Measurements from ENCODE around the gene FKBP6.
"Not testable (repeated sequence)": the region's sequence is repeated elsewhere in the genome, so short reads cannot be mapped to it uniquely, and the experiment has no call there.

The FKBP6 gene

GRCh38 chr7:73327922-73328321 lies at the start of gene FKBP6, which contains the start of gene TRIM50:
TSS of gene FKBP6 (plus strand) at chr7:73328161. CDS start at chr7:73328429, 268 bp downstream.
TSS of gene TRIM50 (minus strand) at chr7:73328082. CDS start at chr7:73324787, 3,295 bp downstream.
- DNase-seq (ENCODE audit: low read depth in 2 of 2), result not testable (repeated sequence)

- not testable (repeated sequence) for DNase-seq (ENCODE audit: low read depth in 2 of 2)
These were observed 30.7 kb upstream of the FKBP6 start for GRCh38 chr7:73297235-73297634.

- not testable (repeated sequence) for DNase-seq (ENCODE audit: low read depth in 2 of 2)
These were observed 30.3 kb upstream of the FKBP6 start for GRCh38 chr7:73297706-73298105.

GRCh38 chr7:73299812-73300211 lies 28.1 kb upstream of the FKBP6 start:
- not testable (repeated sequence) for DNase-seq (ENCODE audit: low read depth in 2 of 2)

- DNase-seq (ENCODE audit: low read depth in 2 of 2), result not testable (repeated sequence)
These were observed 26.9 kb upstream of the FKBP6 start for GRCh38 chr7:73301108-73301507.

- DNase-seq (ENCODE audit: low read depth in 2 of 2), result not testable (repeated sequence)
These were observed 25.1 kb upstream of the FKBP6 start for GRCh38 chr7:73302846-73303245.

- DNase-seq (ENCODE audit: low read depth in 2 of 2), result no peak
These were observed 24.4 kb upstream of the FKBP6 start for GRCh38 chr7:73303546-73303945.

- DNase-seq (ENCODE audit: low read depth in 2 of 2), result no peak
These were observed 23.9 kb upstream of the FKBP6 start for GRCh38 chr7:73304071-73304470.

GRCh38 chr7:73304612-73305387 lies 23.2 kb upstream of the FKBP6 start:
- DNase-seq (ENCODE audit: low read depth in 2 of 2), result not testable (repeated sequence)

GRCh38 chr7:73307436-73307835 lies 20.5 kb upstream of the FKBP6 start:
- no peak for DNase-seq (ENCODE audit: low read depth in 2 of 2)

- DNase-seq (ENCODE audit: low read depth in 2 of 2), result no peak
These were observed 19.8 kb upstream of the FKBP6 start for GRCh38 chr7:73308074-73308664.

GRCh38 chr7:73308665-73309214 lies 19.2 kb upstream of the FKBP6 start, which contains the start of gene NSUN5:
TSS of gene NSUN5 (minus strand) at chr7:73308826. CDS start at chr7:73308790, 36 bp downstream.
- peak; percentile 78 to 86 for DNase-seq (ENCODE audit: low read depth in 2 of 2)

- not testable (repeated sequence) for DNase-seq (ENCODE audit: low read depth in 2 of 2)
These were observed 16.5 kb upstream of the FKBP6 start for GRCh38 chr7:73311421-73311820.

GRCh38 chr7:73312831-73313520 lies 15.0 kb upstream of the FKBP6 start:
- DNase-seq (ENCODE audit: low read depth in 2 of 2), result no peak

- DNase-seq (ENCODE audit: low read depth in 2 of 2), result no peak
These were observed 14.4 kb upstream of the FKBP6 start for GRCh38 chr7:73313521-73313906.

GRCh38 chr7:73314271-73314670 lies 13.7 kb upstream of the FKBP6 start:
- DNase-seq (ENCODE audit: low read depth in 2 of 2), result no peak

- DNase-seq (ENCODE audit: low read depth in 2 of 2), result no peak
These were observed 11.4 kb upstream of the FKBP6 start for GRCh38 chr7:73316521-73316920.

GRCh38 chr7:73318656-73319204 lies 9.2 kb upstream of the FKBP6 start:
- not testable (repeated sequence) for DNase-seq (ENCODE audit: low read depth in 2 of 2)

GRCh38 chr7:73319541-73319940 lies 8.4 kb upstream of the FKBP6 start:
- DNase-seq (ENCODE audit: low read depth in 2 of 2), result not testable (repeated sequence)

- DNase-seq (ENCODE audit: low read depth in 2 of 2), result not testable (repeated sequence)
These were observed 8.0 kb upstream of the FKBP6 start for GRCh38 chr7:73320009-73320408.

GRCh38 chr7:73323434-73324080 lies 4.4 kb upstream of the FKBP6 start:
- DNase-seq (ENCODE audit: low read depth in 2 of 2), result not testable (repeated sequence)

Data from stimulated activated CD4-positive, alpha-beta T cell treated with anti-CD3 and anti-CD28 coated beads, Interleukin-1b, Interleukin-23, amount 100 ng/mL, for 4 hours (primary cell).